IMR-90 (cell line): ENCODE data around the gene UGT1A4. TPM values are rescaled to one million over a fixed set of nuclear protein-coding genes. Genes with fewer than 3 reads are reported as not detected.

Experiments used
- ATAC-seq: fragments of 200-7000 bp; cut with Tn5 transposase; 2 replicates; pipeline ENCODE4 v1.9.1; 2020; ENCODE audit warnings: low read depth, mild to moderate bottlenecking, moderate library complexity
- BruUV-seq: library from RNA; stranded (reverse); fragments of 400-500 nt; replicated peaks from 2 replicates; lab custom pipeline; 2021; lab: Mats Ljungman, UMichigan
- CTCF ChIA-PET: fragments of 300-600 bp; formaldehyde crosslinking; extraction: SDS; loops from one replicate; lab custom pipeline; 2021; ENCODE audit warnings: antibody characterized with exemption; lab: Yijun Ruan, JAX
- POLR2A ChIA-PET: fragments of 300-600 bp; sonication (Branson Sonifier 250); formaldehyde crosslinking; loops from one replicate; lab custom pipeline; 2022; ENCODE audit warnings: antibody characterized with exemption; ENCODE audit not compliant: unreplicated experiment; lab: Charles Lee
- DNase-seq: peaks from one replicate; pipeline ENCODE4 v3.0.0; 2013
- H2AFZ ChIP-seq: replicated peaks from 2 replicates; pipeline ENCODE3; 2013; ENCODE audit warnings: low read length, mild to moderate bottlenecking; ENCODE audit not compliant: poor library complexity
- H2AK5ac ChIP-seq: 2 replicates; pipeline ENCODE4 v1.6.1; 2013; ENCODE audit warnings: low read depth, low read length, inconsistent platforms
- H2AK9ac ChIP-seq: replicated peaks from 2 replicates; pipeline ENCODE3; 2013; ENCODE audit warnings: mild to moderate bottlenecking, low read depth, low read length, moderate library complexity; ENCODE audit not compliant: poor library complexity
- H2BK120ac ChIP-seq: 2 replicates; pipeline ENCODE4 v1.6.1; 2013; ENCODE audit warnings: low read depth, low read length, inconsistent platforms
- H2BK15ac ChIP-seq: 3 replicates; pipeline ENCODE4 v1.6.1; 2013; ENCODE audit warnings: low read depth, low read length, inconsistent platforms
- H2BK20ac ChIP-seq: 2 replicates; pipeline ENCODE4 v1.6.1; 2013; ENCODE audit warnings: low read depth, mild to moderate bottlenecking, inconsistent platforms, low read length, moderate library complexity
- H2BK5ac ChIP-seq: 2 replicates; pipeline ENCODE4 v1.6.1; 2013; ENCODE audit warnings: mild to moderate bottlenecking, low read depth, low read length, inconsistent platforms; ENCODE audit not compliant: poor library complexity, severe bottlenecking
- H3K14ac ChIP-seq: replicated peaks from 2 replicates; pipeline ENCODE4 v1.6.1; 2013; ENCODE audit warnings: low read depth, low read length, inconsistent platforms
- H3K18ac ChIP-seq: 2 replicates; pipeline ENCODE4 v1.6.1; 2013; ENCODE audit warnings: low read depth, low read length, control low read depth
- H3K23ac ChIP-seq: 2 replicates; pipeline ENCODE4 v1.6.1; 2013; ENCODE audit warnings: low read depth, low read length, inconsistent platforms
- H3K27ac ChIP-seq: 2 replicates; pipeline ENCODE4 v1.5.1; 2013; ENCODE audit warnings: mild to moderate bottlenecking, control low read depth, low read length; ENCODE audit not compliant: insufficient read depth
- H3K27me3 ChIP-seq: 2 replicates; pipeline ENCODE4 v1.6.1; 2013; ENCODE audit warnings: low read length; ENCODE audit not compliant: control insufficient read depth, insufficient read depth
- H3K36me3 ChIP-seq: 2 replicates; pipeline ENCODE4 v1.6.1; 2013; ENCODE audit warnings: low read length, mixed read lengths; ENCODE audit not compliant: control insufficient read depth, insufficient read depth
- H3K4ac ChIP-seq: 2 replicates; pipeline ENCODE4 v1.6.1; 2013; ENCODE audit warnings: low read depth, low read length, inconsistent platforms
- H3K4me1 ChIP-seq: 2 replicates; pipeline ENCODE4 v1.6.1; 2013; ENCODE audit warnings: low read length, mixed read lengths; ENCODE audit not compliant: control insufficient read depth, insufficient read depth
- H3K4me2 ChIP-seq: 2 replicates; pipeline ENCODE4 v1.6.1; 2013; ENCODE audit warnings: low read depth, mild to moderate bottlenecking, control low read depth, low read length, moderate library complexity
- H3K4me3 ChIP-seq: 2 replicates; pipeline ENCODE4 v1.5.1; 2013; ENCODE audit warnings: low read depth, mild to moderate bottlenecking, control low read depth, low read length, moderate library complexity; ENCODE audit not compliant: insufficient read depth
- H3K56ac ChIP-seq: 2 replicates; pipeline ENCODE4 v1.6.1; 2013; ENCODE audit warnings: low read length, inconsistent platforms; ENCODE audit not compliant: insufficient read depth; ENCODE audit errors: extremely low read depth
- H3K79me1 ChIP-seq, 2 experiments: 2 replicates each; pipeline ENCODE4 v1.6.1; 2013; ENCODE audit warnings: low read length in 2 of 2, inconsistent platforms in 1 of 2, low read depth in 1 of 2
- H3K9ac ChIP-seq: 2 replicates; pipeline ENCODE4 v1.6.1; 2013; ENCODE audit warnings: low read depth, low read length, control low read depth
- H3K9me1 ChIP-seq: 2 replicates; pipeline ENCODE4 v1.6.1; 2013; ENCODE audit warnings: low read length, inconsistent platforms; ENCODE audit not compliant: insufficient read depth
- H3K9me3 ChIP-seq: 2 replicates; pipeline ENCODE4 v1.6.1; 2013; ENCODE audit warnings: low read length; ENCODE audit not compliant: control insufficient read depth, insufficient read depth
- H4K20me1 ChIP-seq: 2 replicates; pipeline ENCODE4 v1.6.1; 2013; ENCODE audit warnings: low read length, inconsistent platforms; ENCODE audit not compliant: insufficient read depth
- H4K5ac ChIP-seq: 2 replicates; pipeline ENCODE4 v1.6.1; 2013; ENCODE audit warnings: mild to moderate bottlenecking, low read depth, low read length, control low read depth
- H4K8ac ChIP-seq, 2 experiments: 2 replicates each; pipeline ENCODE4 v1.6.1; 2013; ENCODE audit warnings: low read depth in 2 of 2, low read length in 2 of 2, control low read depth in 1 of 2, inconsistent platforms in 1 of 2
- H4K91ac ChIP-seq: 2 replicates; pipeline ENCODE4 v1.6.1; 2013; ENCODE audit warnings: low read depth, low read length, inconsistent platforms; ENCODE audit not compliant: insufficient read depth
- POLR2A ChIP-seq: IDR thresholded peaks from 2 replicates; pipeline ENCODE4 v1.6.1; 2012; ENCODE audit warnings: mild to moderate bottlenecking, low read depth, low read length
- WGBS, 2 experiments: methylation state at CpG; one replicate each; pipeline versions ENCODE4 v1.1.5 to v1.1.7; 2013; ENCODE audit warnings: missing lambda C conversion rate in 2 of 2; ENCODE audit not compliant: insufficient read length in 1 of 2; ENCODE audit errors: extremely low coverage in 2 of 2; 5-methylcytosine and 5-hydroxymethylcytosine counted together
- dilution Hi-C: fragments of 300-500 bp; cut with HindIII; formaldehyde crosslinking; loops from one replicate; pipeline ENCODE4 v1.14.3; 2018; ENCODE audit warnings: low sequenced_read_pairs; ENCODE audit not compliant: unreplicated experiment
- in situ Hi-C: fragments of 300-500 bp; cut with MboI; formaldehyde crosslinking; loops from 3 replicates; pipeline ENCODE4 v1.14.3; 2019; ENCODE audit warnings: low sequenced_read_pairs, inconsistent platforms, mixed read lengths
- intact Hi-C: fragments of 100-400 bp; cut with micrococcal nuclease; formaldehyde crosslinking; loops from 2 replicates; pipeline ENCODE4 v1.10.0; 2022
- polyA plus RNA-seq, 3 experiments: library from polyadenylated mRNA; depleted of rRNA; stranded (reverse); fragments of >200 nt; gene quantifications; 2 replicates each; pipeline ENCODE4 v1.2.3, GENCODE V29; 2012; ENCODE audit warnings: low replicate concordance in 1 of 3
- total RNA-seq: library from RNA; depleted of rRNA; stranded (reverse); fragments of >200 nt; gene quantifications from 2 replicates; pipeline ENCODE4 v1.2.3, GENCODE V29; 2012

The UGT1A4 gene
- total and polyA plus RNA-seq, 2 of the 4 experiments (the other 2 are of a cell fraction): not detected

GRCh38 chr2:233693963-233694362 lies 24.6 kb upstream of the UGT1A4 start:
- H2AK9ac ChIP-seq: no peak overlapping the region
- no peak overlapping the region for H2BK120ac ChIP-seq
- H3K9ac ChIP-seq: no peak overlapping the region
- ATAC-seq: no peak
- H3K9me1 ChIP-seq: no peaks in the 10 kb centered on the region
- no peaks in the 10 kb centered on the region for H3K36me3 ChIP-seq
- H3K9me3 ChIP-seq: no peaks in the 10 kb centered on the region
- no peak overlapping the region for H4K91ac ChIP-seq
- H3K23ac ChIP-seq: no peak overlapping the region
- no peaks in the 10 kb centered on the region for H3K79me1 ChIP-seq
- no peak overlapping the region for H3K4me3 ChIP-seq
- 80% methylated on average over 1 of the region's 6 CpGs; no CpG with 5 or more reads in 1 of the 2 experiments for WGBS, 2 experiments
- ChIA-PET CTCF (no interaction called here), POLR2A (no interaction called here)
- H3K4me1 ChIP-seq: no peaks in the 10 kb centered on the region
- no peak for TF ChIP-seq POLR2A
- dilution Hi-C loops: no loop called here
- no peak overlapping the region for H3K14ac ChIP-seq
- no peak overlapping the region for H2BK5ac ChIP-seq
- no peak overlapping the region for H3K4ac ChIP-seq
- H4K8ac ChIP-seq: no peak overlapping the region
- H2AFZ ChIP-seq: no peak overlapping the region
- no peak overlapping the region for H4K5ac ChIP-seq
- no peaks in the 10 kb centered on the region for H4K20me1 ChIP-seq
- no peak overlapping the region for H2BK20ac ChIP-seq
- no peak for DNase-seq
- intact Hi-C loops: no loop called here
- no peak overlapping the region for H2AK5ac ChIP-seq
- no peak overlapping the region for H3K4me2 ChIP-seq
- H2BK15ac ChIP-seq: no peak overlapping the region
- H3K18ac ChIP-seq: no peak overlapping the region
- no peak overlapping the region for H3K27ac ChIP-seq
- BruUV-seq: no TSS peak
- no peak overlapping the region for H3K56ac ChIP-seq
- H3K27me3 ChIP-seq: peaks cover 2% of the 10 kb centered on the region
- in situ Hi-C loops: no loop called here
